Renal pelvis (tissue), 4 donors: ENCODE data around the gene KIAA0408. TPM values are rescaled to one million over a fixed set of nuclear protein-coding genes. Genes with fewer than 3 reads are reported as not detected.
"Not testable (repeated sequence)": the region's sequence is repeated elsewhere in the genome, so short reads cannot be mapped to it uniquely, and the experiment has no call there.

Experiments
- DNase-seq: peaks from one replicate; pipeline ENCODE4 v3.0.0-alpha.2; 2013
- polyA plus RNA-seq, 3 donors: library from polyadenylated mRNA; unstranded; fragments of 120-200 nt; gene quantifications; one replicate each; pipeline ENCODE4 v1.2.1, GENCODE V29; 2013; ENCODE audit not compliant: insufficient read length in 3 of 3

The KIAA0408 gene
- polyA plus RNA-seq, 3 donors, result 2.7 to 3.9 (median 3.1) TPM

DNA sequence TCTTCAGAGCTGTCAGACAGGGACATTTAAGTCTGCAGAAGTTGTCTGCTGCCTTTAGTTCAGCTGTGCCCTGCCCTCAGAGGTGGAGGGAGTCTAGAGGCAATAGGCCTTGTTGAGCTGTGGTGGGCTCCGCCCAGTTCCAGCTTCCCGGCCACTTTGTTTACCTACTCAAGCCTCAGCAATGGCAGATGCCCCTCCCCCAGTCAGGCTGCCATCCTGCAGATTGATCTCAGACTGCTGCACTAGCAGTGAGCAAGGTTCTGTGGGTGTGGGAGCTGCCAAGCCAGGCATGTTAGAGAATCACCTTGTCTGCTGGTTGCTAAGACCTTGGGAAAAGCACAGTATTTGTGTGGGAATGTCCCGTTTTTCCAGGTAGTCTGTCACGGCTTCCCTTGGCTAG, 46.1 kb downstream of the KIAA0408 start:
- not testable (repeated sequence) for DNase-seq

DNA sequence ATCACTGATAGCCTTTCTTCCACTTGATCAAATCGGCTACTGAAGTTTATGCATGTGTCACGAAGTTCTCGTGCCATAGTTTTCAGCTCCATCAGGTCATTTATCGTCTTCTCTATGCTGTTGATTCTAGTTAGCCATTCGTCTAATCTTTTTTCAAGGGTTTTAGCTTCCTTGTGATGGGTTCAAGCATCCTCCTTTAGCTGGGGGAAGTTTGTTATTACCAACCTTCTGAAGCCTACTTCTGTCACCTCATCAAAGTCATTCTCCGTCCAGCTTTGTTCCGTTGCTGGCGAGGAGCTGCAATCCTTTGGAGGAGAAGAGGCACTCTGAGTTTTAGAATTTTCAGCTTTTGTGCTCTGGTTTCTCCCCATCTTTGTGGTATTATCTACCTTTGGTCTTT, 47.2 kb downstream of the KIAA0408 start:
- DNase-seq, result not testable (repeated sequence)

Other genes with a start within 250 kb of the KIAA0408 start
- gene RNF146, start 192.5 kb downstream of the KIAA0408 start, polyA plus RNA-seq, result 10 to 100 TPM; 77.5 to 92.9 (median 89.0) TPM
- 10 to 100 TPM; 73.6 to 77.7 (median 77.6) TPM for gene ECHDC1, start 115.8 kb downstream of the KIAA0408 start, polyA plus RNA-seq
- gene C6orf58, start 117.8 kb upstream of the KIAA0408 start, polyA plus RNA-seq, result 1 to 10 TPM in 2 of 3 donors, under 1 TPM in 1; 0.52 to 1.5 (median 1.3) TPM